ENCODE measurements around the gene KCNH4. TPM values are rescaled to one million over a fixed set of nuclear protein-coding genes. Genes with fewer than 3 reads are reported as not detected.
"Not testable (repeated sequence)": the region's sequence is repeated elsewhere in the genome, so short reads cannot be mapped to it uniquely, and the experiment has no call there.

Gene KCNH4
- total RNA-seq, 2 donors from 2014 or later: 0.26 to 0.39 TPM

GRCh38 chr17:42190491-42191274 lies 9.7 kb upstream of the KCNH4 start:
- Mint-ChIP-seq H3K27ac (no peak overlapping the region), H3K36me3 (ENCODE audit: insufficient read depth in 2 of 2) (no peaks in the 10 kb centered on the region), H3K9me3 (no peaks in the 10 kb centered on the region), H3K4me3 (no peak overlapping the region), H3K27me3 (ENCODE audit: low read depth) (no peaks in the 10 kb centered on the region), H3K4me1 (ENCODE audit: low read depth) (peaks cover 30% of the 10 kb centered on the region)
- ATAC-seq (replicated peaks in 1 of 2): no peak
- DNase-seq: no peak

GRCh38 chr17:42189651-42189965 lies 8.7 kb upstream of the KCNH4 start:
- Mint-ChIP-seq H3K4me3 (no peak overlapping the region), H3K27me3 (ENCODE audit: low read depth) (no peaks in the 10 kb centered on the region), H3K36me3 (ENCODE audit: insufficient read depth in 2 of 2) (no peaks in the 10 kb centered on the region), H3K4me1 (ENCODE audit: low read depth) (peaks cover 37% of the 10 kb centered on the region), H3K27ac (no peak overlapping the region), H3K9me3 (no peaks in the 10 kb centered on the region)
- no peak for DNase-seq
- no peak for ATAC-seq (replicated peaks in 1 of 2)

DNA sequence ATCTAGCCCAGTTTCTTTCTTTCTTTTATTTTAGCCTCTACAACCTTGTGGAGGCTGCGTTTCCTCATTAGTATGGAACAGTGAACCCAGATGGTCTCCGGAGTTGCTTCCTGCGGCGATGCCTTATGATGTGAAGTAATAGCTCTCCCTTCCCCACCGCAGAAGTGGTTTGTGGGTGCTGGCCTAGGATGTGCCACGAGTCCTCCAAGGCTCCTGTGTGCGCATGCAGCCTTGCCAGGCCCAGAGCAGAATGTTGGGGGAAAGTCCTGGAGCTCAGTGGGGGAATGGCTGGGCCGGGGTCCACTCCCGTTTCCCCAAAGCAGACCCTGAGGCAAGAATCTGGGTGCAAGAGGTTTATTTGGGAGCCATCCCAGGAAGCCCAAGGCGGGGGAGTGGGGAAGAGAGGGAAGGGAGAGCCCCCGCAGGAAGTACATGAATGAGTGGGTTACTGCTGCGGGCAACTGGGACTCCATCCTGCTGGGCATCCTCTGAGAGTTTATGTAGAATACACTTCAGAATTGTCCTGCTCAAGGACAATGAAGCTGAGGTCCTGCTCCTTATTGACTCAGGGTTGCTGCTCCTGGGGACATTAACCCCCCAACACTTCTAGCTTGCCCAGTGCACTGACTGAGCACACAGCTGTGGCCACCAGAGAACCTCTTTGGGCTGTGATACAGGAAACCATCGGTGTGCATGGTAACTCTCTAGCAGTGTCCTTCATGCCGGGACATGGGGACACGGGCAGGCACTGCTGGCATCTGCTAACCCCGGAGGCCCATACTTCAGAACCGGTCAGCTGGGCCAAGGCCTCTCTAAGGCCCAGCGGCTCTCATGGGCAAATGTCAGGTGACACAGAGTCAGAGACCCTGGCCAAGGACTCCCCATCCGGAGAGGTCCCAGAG lies 8.1 kb upstream of the KCNH4 start:
- Mint-ChIP-seq H3K27ac (no peak overlapping the region), H3K4me3 (no peak overlapping the region), H3K4me1 (ENCODE audit: low read depth) (peaks cover 35% of the 10 kb centered on the region), H3K27me3 (ENCODE audit: low read depth) (no peaks in the 10 kb centered on the region), H3K36me3 (ENCODE audit: insufficient read depth in 2 of 2) (no peaks in the 10 kb centered on the region), H3K9me3 (no peaks in the 10 kb centered on the region)
- DNase-seq (no peak), ATAC-seq (replicated peaks in 1 of 2) (no peak)

GRCh38 chr17:42187833-42188232 lies 6.9 kb upstream of the KCNH4 start:
- H3K4me3 Mint-ChIP-seq: no peak overlapping the region
- no peak overlapping the region for H3K27ac Mint-ChIP-seq

DNA sequence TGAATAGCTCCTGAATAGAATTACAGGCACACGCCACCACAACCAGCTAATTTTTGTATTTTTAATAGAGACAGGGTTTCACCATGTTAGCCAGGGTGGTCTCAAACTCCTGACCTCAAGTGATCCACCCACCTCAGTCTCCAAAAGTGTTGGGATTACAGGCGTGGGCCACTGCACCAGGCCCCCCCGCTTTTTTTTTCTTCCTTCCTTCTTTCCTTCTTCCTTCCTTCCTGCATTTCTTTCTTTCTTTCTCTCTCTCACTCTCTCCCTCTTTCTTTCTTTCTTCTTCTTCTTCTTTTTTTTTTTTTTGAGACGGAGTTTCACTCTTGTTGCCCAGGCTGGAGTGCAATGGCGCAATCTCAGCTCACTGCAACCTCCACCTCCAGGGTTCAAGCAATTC lies 5.2 kb upstream of the KCNH4 start:
- Mint-ChIP-seq H3K27ac (peak overlapping the region; percentile 9), H3K4me3 (peak overlapping the region in 1 of 2 donors; percentile 23)
- ATAC-seq (replicated peaks in 1 of 2): not testable (repeated sequence)

More at GRCh38 chr17:42187833-42188232, 6.9 kb upstream of the KCNH4 start:
- H3K4me1 Mint-ChIP-seq (ENCODE audit: low read depth): peaks cover 35% of the 10 kb centered on the region
- no peak for ATAC-seq (replicated peaks in 1 of 2)
- H3K36me3 Mint-ChIP-seq (ENCODE audit: insufficient read depth in 2 of 2): no peaks in the 10 kb centered on the region
- no peaks in the 10 kb centered on the region for H3K9me3 Mint-ChIP-seq
- no peak for DNase-seq
- no peaks in the 10 kb centered on the region for H3K27me3 Mint-ChIP-seq (ENCODE audit: low read depth)

DNA sequence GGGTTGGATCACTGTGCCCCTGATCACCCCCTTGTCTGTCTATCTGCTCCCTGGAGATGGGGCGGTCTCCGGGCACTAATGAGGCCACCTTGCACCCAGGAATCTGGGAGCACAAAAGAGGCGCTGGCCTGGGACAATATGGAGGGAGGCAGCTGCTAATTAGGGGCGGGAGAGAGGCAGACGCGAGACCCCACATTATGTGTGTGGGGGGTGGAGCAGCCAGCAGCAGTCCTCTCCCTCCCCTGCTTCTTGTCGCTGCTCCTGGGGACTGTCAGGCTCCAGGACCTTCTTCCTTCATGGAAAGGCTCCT lies 4.6 kb upstream of the KCNH4 start:
- H3K4me1 Mint-ChIP-seq (ENCODE audit: low read depth): peaks cover 45% of the 10 kb centered on the region
- H3K4me3 Mint-ChIP-seq: peak overlapping the region in 1 of 2 donors; percentile 91
- ATAC-seq (replicated peaks in 1 of 2): no peak
- no peak overlapping the region for H3K27ac Mint-ChIP-seq
- peaks cover 13% of the 10 kb centered on the region for H3K27me3 Mint-ChIP-seq (ENCODE audit: low read depth)
- DNase-seq: no peak
- H3K9me3 Mint-ChIP-seq: no peaks in the 10 kb centered on the region
- no peaks in the 10 kb centered on the region for H3K36me3 Mint-ChIP-seq (ENCODE audit: insufficient read depth in 2 of 2)

More for the DNA sequence above, 5.2 kb upstream of the KCNH4 start:
- not testable (repeated sequence) for DNase-seq; H3K9me3 Mint-ChIP-seq; H3K36me3 Mint-ChIP-seq (ENCODE audit: insufficient read depth in 2 of 2)
- H3K27me3 Mint-ChIP-seq (ENCODE audit: low read depth): peaks cover 13% of the 10 kb centered on the region
- peaks cover 44% of the 10 kb centered on the region for H3K4me1 Mint-ChIP-seq (ENCODE audit: low read depth)

- H3K9me3 Mint-ChIP-seq: no peaks in the 10 kb centered on the region
- ATAC-seq (replicated peaks in 1 of 2) (no peak), DNase-seq (no peak)
- peaks cover 45% of the 10 kb centered on the region for H3K4me1 Mint-ChIP-seq (ENCODE audit: low read depth)
- peak within 1 kb of the TSS; percentile 60 for H3K27ac Mint-ChIP-seq
- H3K27me3 Mint-ChIP-seq (ENCODE audit: low read depth): peaks cover 13% of the 10 kb centered on the region
- H3K4me3 Mint-ChIP-seq: peak within 1 kb of the TSS; percentile 91 to 93
- H3K36me3 Mint-ChIP-seq (ENCODE audit: insufficient read depth in 2 of 2): no peaks in the 10 kb centered on the region
Observed at GRCh38 chr17:42184713-42185620, 4.0 kb upstream of the KCNH4 start, which contains the start of gene HCRT. HCRT (minus strand) TSS chr17:42185452; CDS start chr17:42185365, 87 bp downstream.

DNA sequence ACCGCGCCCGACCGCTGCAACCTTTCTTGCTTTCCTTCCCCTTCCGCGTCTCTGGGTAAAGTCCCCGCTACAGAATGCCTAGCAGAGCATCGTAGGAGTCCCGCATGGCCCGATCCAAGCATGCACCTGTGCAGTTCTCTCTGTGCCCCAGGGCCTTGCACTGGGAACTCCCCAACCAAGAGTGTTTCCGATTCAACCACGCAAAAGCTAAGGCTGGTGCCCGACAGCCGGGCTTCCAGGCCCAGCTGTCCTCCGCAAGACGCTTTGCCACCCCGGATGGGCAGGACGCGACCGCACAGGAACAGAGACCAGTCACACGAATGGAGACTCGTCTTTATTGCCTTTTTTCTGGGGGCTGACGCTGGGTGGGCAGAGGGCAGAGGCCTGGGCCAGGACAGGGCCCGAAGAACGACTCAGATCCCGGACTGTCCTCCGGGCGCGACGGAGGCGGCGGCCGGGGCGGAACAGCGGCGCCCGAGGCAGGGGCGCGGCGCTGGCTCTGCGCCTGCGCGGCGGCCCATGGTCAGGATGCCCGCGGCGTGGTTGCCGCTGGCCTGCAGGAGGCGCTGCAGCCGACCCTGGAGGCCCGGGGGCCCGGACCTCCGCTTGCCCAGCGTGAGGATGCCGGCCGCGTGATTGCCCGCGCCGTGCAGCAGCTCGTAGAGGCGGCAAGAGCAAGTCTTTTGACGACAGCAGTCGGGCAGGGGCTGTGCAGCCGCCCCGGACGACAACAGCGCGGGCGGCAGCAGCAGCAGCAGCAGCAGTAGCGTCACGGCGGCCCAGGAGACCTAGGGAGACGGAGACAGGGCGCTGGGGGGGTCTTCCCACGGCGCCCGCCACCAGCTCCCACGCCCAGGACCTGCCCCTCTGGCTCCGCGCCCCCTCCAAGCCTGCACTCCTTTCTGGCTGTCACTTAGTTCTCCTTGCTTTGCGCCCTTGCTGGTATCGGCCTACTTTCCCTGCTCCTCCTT lies 3.1 kb upstream of the KCNH4 start:
- DNase-seq: peak; percentile 84 to 93
- Mint-ChIP-seq H3K4me1 (ENCODE audit: low read depth) (peaks cover 53% of the 10 kb centered on the region), H3K36me3 (ENCODE audit: insufficient read depth in 2 of 2) (no peaks in the 10 kb centered on the region), H3K4me3 (peak overlapping the region; percentile 91 to 93), H3K9me3 (no peaks in the 10 kb centered on the region), H3K27me3 (ENCODE audit: low read depth) (peaks cover 21% of the 10 kb centered on the region), H3K27ac (peak overlapping the region; percentile 60)
- ATAC-seq (replicated peaks in 1 of 2): peak; percentile 73 to 74

GRCh38 chr17:42182927-42183734 lies 2.2 kb upstream of the KCNH4 start:
- no peaks in the 10 kb centered on the region for H3K36me3 Mint-ChIP-seq (ENCODE audit: insufficient read depth in 2 of 2)
- H3K27ac Mint-ChIP-seq: peak overlapping the region; percentile 59
- H3K4me1 Mint-ChIP-seq (ENCODE audit: low read depth): peaks cover 62% of the 10 kb centered on the region
- H3K9me3 Mint-ChIP-seq: no peaks in the 10 kb centered on the region
- H3K27me3 Mint-ChIP-seq (ENCODE audit: low read depth): peaks cover 27% of the 10 kb centered on the region
- ATAC-seq (replicated peaks in 1 of 2) (no peak), DNase-seq (no peak)
- H3K4me3 Mint-ChIP-seq: peak overlapping the region; percentile 91 to 93

- H3K36me3 Mint-ChIP-seq (ENCODE audit: insufficient read depth in 2 of 2): no peaks in the 10 kb centered on the region
- H3K4me3 Mint-ChIP-seq: peak overlapping the region; percentile 65 to 73
- no peak for DNase-seq
- H3K9me3 Mint-ChIP-seq: no peaks in the 10 kb centered on the region
- ATAC-seq (replicated peaks in 1 of 2): no peak
- H3K27ac Mint-ChIP-seq: no peak overlapping the region
- H3K4me1 Mint-ChIP-seq (ENCODE audit: low read depth): peaks cover 58% of the 10 kb centered on the region
- peaks cover 27% of the 10 kb centered on the region for H3K27me3 Mint-ChIP-seq (ENCODE audit: low read depth)
Observed at GRCh38 chr17:42181851-42182207, 887 bp upstream of the KCNH4 start.

- no peaks in the 10 kb centered on the region for H3K9me3 Mint-ChIP-seq
- peak overlapping the region; percentile 29 to 73 for H3K4me3 Mint-ChIP-seq
- ATAC-seq (replicated peaks in 1 of 2) (no peak), DNase-seq (no peak)
- H3K27me3 Mint-ChIP-seq (ENCODE audit: low read depth): peaks cover 27% of the 10 kb centered on the region
- H3K27ac Mint-ChIP-seq: no peak overlapping the region
- no peaks in the 10 kb centered on the region for H3K36me3 Mint-ChIP-seq (ENCODE audit: insufficient read depth in 2 of 2)
- H3K4me1 Mint-ChIP-seq (ENCODE audit: low read depth): peaks cover 58% of the 10 kb centered on the region
Observed at GRCh38 chr17:42180411-42180921, 476 bp downstream of the KCNH4 start.

All from activated T-cell treated with anti-CD3 and anti-CD28 coated beads, Interleukin-2, amount 50 U/mL, for 72 hours (primary cell).